Measurements from ENCODE around the gene REM1. TPM values are rescaled to one million over a fixed set of nuclear protein-coding genes. Genes with fewer than 3 reads are reported as not detected.

REM1 gene
- total RNA-seq, 1 donor from 2014 or later: 0.27 TPM

DNA sequence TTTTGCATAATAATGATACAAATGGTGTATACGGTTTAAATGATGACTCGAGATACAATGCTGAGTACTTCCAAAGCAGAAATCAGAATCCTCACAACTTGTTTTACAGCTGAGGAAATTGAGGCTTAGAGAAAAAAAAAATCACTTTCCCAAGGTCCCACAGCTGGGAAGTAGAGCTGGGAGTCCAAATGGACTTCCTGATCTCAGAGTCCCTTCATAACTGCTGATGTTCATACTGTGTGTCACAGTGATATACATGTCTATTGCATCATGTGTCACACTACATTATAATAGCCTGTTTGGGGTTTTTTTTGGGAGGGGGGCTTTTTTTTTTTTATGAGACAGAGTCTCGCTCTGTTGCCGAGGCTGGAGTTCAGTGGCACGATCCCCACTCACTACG lies 47.6 kb downstream of the REM1 start:
- no peak for DNase-seq (ENCODE audit: low read depth)

DNA sequence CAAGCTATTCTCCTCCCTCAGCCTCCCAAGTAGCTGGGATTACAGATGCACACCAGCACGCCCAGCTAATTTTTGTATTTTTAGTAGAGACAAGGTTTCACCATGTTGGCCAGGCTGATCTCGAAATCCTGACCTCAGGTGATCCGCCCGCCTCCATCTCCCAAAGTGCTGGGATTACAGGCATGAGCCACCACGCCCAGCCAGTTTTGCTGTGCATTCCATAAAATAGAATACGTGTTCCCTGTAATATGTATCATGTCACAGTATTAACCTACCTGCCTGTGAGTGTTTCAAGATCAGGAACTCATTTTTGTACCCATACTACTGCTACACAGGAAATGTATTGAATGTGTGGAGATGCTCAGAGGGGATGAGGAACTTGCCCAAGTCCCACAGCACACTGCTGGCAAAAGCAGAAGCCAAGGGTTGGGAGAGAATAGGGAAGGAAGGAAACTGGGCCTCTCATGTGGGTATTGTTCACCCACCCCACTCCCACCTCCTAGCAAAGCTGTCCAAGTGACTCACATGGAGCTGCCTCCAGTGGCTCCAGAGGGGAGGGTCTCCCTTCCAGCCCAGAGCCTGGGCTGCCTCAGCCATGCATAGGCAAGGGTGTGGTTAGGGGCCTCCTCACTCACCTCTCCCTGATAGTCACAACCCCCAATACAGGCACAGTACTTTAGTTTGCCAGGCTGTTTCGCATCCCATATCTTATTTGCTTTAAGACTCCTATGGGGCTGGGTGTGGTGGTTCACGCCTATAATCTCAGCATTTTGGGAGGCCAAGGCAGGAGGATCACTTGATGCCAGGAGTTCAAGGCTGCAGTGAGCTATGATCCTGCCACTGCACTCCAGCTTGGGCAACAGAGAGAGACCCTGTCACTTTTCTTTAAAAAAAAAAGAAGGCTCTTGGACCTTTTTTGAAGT lies 48.5 kb downstream of the REM1 start:
- DNase-seq (ENCODE audit: low read depth): no peak

DNA sequence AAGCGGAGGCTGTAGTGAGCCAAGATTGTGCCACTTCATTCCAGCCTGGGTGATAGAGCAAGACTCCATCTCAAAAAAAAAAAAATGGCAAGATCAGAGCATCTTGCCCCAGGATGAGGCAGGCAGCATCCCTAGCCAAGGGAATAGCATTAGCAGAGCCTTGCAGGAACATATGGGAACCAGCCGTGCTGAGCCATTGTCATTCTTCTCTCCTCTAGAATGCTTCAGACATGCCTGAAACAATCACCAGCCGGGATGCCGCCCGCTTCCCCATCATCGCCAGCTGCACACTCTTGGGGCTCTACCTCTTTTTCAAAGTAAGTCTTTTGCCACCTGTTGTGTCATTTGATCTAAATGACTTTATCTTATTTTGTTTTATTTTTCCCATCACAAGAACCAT lies 52.2 kb downstream of the REM1 start:
- no peak for DNase-seq (ENCODE audit: low read depth)

Other genes starting within 250 kb of the REM1 start
- not detected in 2 replicates for gene DEFB115, start 217.6 kb upstream of the REM1 start, total RNA-seq
- not detected in 2 replicates for gene DEFB116, start 166.7 kb upstream of the REM1 start, total RNA-seq
- not detected in 2 replicates for gene DEFB118, start 106.7 kb upstream of the REM1 start, total RNA-seq
- gene DEFB119, start 84.7 kb upstream of the REM1 start, total RNA-seq: not detected in 2 replicates
- not detected in 2 replicates for gene DEFB121, start 69.1 kb upstream of the REM1 start, total RNA-seq
- gene DEFB123, start 34.7 kb upstream of the REM1 start, total RNA-seq: not detected in 2 replicates
- not detected in 2 replicates for gene DEFB124, start 161 bp upstream of the REM1 start, total RNA-seq
- 78.3 and 79.2 TPM in 2 replicates for gene HM13, start 39.2 kb downstream of the REM1 start, total RNA-seq
- gene ID1, start 130.0 kb downstream of the REM1 start, total RNA-seq: 6.7 and 8.9 TPM in 2 replicates
- gene COX4I2, start 162.6 kb downstream of the REM1 start, total RNA-seq: not detected in 2 replicates
- 172 and 239 TPM in 2 replicates for gene BCL2L1, start 247.6 kb downstream of the REM1 start, total RNA-seq

Data from myocyte (in vitro differentiated cells).